Adrenal gland (tissue), 5 donors: Measurements from ENCODE around the gene IGDCC3.

Source experiments
- CTCF ChIP-seq, 6 experiments: fragments of 450-650 bp in 4 of 6; fragments of 200-600 bp in 2 of 6; sonication (generic) in 1 of 6; IDR thresholded peaks; 1 replicate in 5 of 6; 2 replicates in 1 of 6; pipeline versions ENCODE4 v1.5.1 to v1.8.0; 2016 to 2021; ENCODE audit warnings: antibody characterized with exemption in 6 of 6, mild to moderate bottlenecking in 2 of 6, moderate library complexity in 1 of 6
- POLR2A ChIP-seq, 2 donors: fragments of 450-650 bp; IDR thresholded peaks; one replicate each; pipeline ENCODE4 v1.6.1; 2017; ENCODE audit warnings: antibody characterized with exemption in 2 of 2, mild to moderate bottlenecking in 2 of 2, moderate library complexity in 1 of 2
- donor health status: DM: no; HTN: no; CAD: no.

DNA sequence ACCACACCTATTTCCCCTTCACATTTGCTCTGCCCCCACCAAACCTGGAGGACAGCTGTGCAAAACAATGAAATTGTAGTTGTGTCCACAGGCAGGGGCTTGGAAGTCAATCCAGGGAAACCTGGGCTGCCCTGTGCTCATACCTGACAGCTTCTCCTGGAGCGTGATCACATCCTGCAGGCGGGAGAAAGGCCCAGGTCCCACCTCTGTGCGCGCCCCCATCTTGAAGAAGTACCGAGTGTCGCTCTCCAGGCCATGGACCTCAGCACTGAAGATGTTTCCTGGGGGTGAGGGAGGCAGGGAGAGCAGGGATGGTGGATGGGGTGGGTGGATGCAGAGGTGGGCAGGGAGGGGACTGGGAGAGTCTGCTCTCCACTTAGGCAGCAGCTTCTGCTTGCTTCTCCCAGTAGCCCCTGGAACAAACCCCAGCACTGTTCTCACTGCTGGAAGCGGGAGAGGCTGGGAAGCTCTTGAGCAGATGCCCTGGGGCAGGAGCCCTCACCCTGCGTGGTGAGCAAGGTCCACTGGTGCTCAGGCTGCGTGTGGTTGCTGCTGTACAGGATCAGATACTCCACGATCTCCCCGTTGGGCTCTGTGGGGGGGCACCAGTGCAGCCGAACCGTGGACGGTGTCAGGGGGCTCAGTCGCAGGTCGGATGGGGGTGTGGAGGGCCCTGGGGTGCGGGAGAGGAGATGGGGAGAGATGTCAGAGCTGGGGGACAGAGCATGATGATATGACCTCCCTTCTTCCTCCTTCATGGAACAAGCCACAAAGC is 10.7 kb upstream of the IGDCC3 start:
- TF ChIP-seq CTCF (IDR thresholded peaks at IDR 0.05) (no peak), POLR2A (IDR thresholded peaks at IDR 0.05) (no peak)
